ENCODE results near the gene YES1.

GRCh38 chr18:677145-677544, 134.9 kb downstream of the YES1 start:
- TF ChIP-seq POLR2A (IDR thresholded peaks at IDR 0.05) (no peak), CTCF (IDR thresholded peaks at IDR 0.05) (no peak)
